KMS-11 (cell line): ENCODE results near the gene RPP21.
"Not testable (repeated sequence)": the region's sequence is repeated elsewhere in the genome, so short reads cannot be mapped to it uniquely, and the experiment has no call there.

Experiments used
- H2AFZ ChIP-seq: fragments of 200-600 bp; sonication (generic); 2 replicates; pipeline ENCODE4 v1.6.1; 2016; ENCODE audit warnings: antibody characterized with exemption, mixed run types, low read depth
- H3K27ac ChIP-seq: fragments of 200-600 bp; sonication (generic); 2 replicates; pipeline ENCODE4 v1.6.1; 2016; ENCODE audit warnings: mild to moderate bottlenecking, mixed run types
- H3K27me3 ChIP-seq: fragments of 200-600 bp; sonication (generic); 2 replicates; pipeline ENCODE4 v1.6.1; 2017; ENCODE audit warnings: mild to moderate bottlenecking, low read depth, mixed run types, moderate library complexity; ENCODE audit not compliant: insufficient read depth
- H3K36me3 ChIP-seq: fragments of 200-600 bp; sonication (generic); 2 replicates; pipeline ENCODE4 v1.6.1; 2017; ENCODE audit warnings: mild to moderate bottlenecking, mixed run types; ENCODE audit not compliant: insufficient read depth
- H3K4me1 ChIP-seq: fragments of 200-600 bp; sonication (generic); 2 replicates; pipeline ENCODE4 v1.6.1; 2016; ENCODE audit warnings: mild to moderate bottlenecking, low read depth, mixed run types; ENCODE audit not compliant: poor library complexity, severe bottlenecking
- H3K4me2 ChIP-seq: fragments of 200-600 bp; sonication (generic); 2 replicates; pipeline ENCODE4 v1.7.0; 2016; ENCODE audit warnings: mild to moderate bottlenecking, mixed run types
- H3K4me3 ChIP-seq: fragments of 200-600 bp; sonication (generic); IDR thresholded peaks from 2 replicates; pipeline ENCODE4 v1.6.1; 2017; ENCODE audit warnings: low read depth, low read length, mixed read lengths; ENCODE audit not compliant: insufficient read depth
- H3K79me2 ChIP-seq: fragments of 200-600 bp; sonication (generic); 2 replicates; pipeline ENCODE4 v1.6.1; 2016; ENCODE audit warnings: low read depth, mixed run types; ENCODE audit not compliant: insufficient read depth
- H3K9ac ChIP-seq: fragments of 200-600 bp; sonication (generic); 2 replicates; pipeline ENCODE4 v1.6.1; 2016; ENCODE audit warnings: mild to moderate bottlenecking, mixed run types
- H4K20me1 ChIP-seq: fragments of 200-600 bp; sonication (generic); 2 replicates; pipeline ENCODE4 v1.6.1; 2016; ENCODE audit warnings: mild to moderate bottlenecking, mixed run types; ENCODE audit not compliant: insufficient read depth
- TF ChIP-seq, protein P1 (sequence below): fragments of 200-600 bp; sonication (generic); conservative IDR thresholded peaks from 2 replicates; pipeline ENCODE4 v1.6.1; 2017; ENCODE audit warnings: low read depth, mild to moderate bottlenecking, antibody characterized with exemption, low read length, moderate library complexity, mixed read lengths

The RPP21 gene

DNA sequence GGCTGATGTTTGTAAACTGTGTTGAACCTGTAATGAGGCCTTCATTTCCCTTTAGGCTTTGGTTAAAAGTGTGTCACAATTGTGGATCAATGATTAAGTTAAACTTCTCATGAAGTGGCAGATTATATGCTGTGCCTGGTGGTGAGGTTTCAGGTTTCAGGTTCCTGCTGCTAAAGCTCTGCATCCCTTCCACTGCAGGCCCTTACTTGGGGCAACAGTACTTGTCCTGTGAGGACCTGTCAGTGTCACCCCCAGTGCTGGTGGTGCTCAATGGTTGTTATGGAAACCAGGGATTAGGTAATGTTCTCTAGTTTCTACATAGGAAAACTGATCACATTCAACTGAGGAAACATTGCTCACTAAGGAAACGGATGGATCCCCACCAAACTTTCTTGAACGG lies 18.5 kb downstream of the RPP21 start:
- H3K36me3 ChIP-seq = no peaks in the 10 kb centered on the region
- TF ChIP-seq, protein P1, sequence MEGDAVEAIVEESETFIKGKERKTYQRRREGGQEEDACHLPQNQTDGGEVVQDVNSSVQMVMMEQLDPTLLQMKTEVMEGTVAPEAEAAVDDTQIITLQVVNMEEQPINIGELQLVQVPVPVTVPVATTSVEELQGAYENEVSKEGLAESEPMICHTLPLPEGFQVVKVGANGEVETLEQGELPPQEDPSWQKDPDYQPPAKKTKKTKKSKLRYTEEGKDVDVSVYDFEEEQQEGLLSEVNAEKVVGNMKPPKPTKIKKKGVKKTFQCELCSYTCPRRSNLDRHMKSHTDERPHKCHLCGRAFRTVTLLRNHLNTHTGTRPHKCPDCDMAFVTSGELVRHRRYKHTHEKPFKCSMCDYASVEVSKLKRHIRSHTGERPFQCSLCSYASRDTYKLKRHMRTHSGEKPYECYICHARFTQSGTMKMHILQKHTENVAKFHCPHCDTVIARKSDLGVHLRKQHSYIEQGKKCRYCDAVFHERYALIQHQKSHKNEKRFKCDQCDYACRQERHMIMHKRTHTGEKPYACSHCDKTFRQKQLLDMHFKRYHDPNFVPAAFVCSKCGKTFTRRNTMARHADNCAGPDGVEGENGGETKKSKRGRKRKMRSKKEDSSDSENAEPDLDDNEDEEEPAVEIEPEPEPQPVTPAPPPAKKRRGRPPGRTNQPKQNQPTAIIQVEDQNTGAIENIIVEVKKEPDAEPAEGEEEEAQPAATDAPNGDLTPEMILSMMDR = no peak
- no peaks in the 10 kb centered on the region for H3K27me3 ChIP-seq

DNA sequence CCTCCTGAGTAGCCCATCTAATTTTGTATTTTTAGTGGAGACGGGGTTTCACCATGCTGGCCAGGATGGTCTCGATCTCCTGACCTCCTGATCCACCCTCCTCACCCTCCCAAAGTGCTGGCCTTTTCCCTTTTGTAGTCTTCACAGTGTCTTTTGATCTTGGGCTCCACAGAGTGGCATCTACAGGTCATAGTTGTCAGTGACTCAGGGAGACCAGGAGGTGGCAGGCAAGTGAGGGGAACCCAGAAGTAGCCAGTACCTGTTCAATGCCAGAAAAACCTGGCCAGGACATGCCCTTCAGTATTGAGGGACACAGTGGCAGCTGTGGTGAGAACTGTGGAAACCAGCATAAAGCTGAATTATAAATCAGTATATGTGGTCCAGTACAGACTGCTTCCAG lies 19.6 kb downstream of the RPP21 start:
- Histone ChIP-seq H3K4me3 (no peak overlapping the region), H2AFZ (no peak overlapping the region), H3K27me3 (no peaks in the 10 kb centered on the region), H3K9ac (no peak overlapping the region), H4K20me1 (no peaks in the 10 kb centered on the region), H3K79me2 (no peaks in the 10 kb centered on the region), H3K4me2 (no peak overlapping the region), H3K27ac (no peak overlapping the region), H3K36me3 (no peaks in the 10 kb centered on the region), H3K4me1 (peaks cover 3% of the 10 kb centered on the region)
- TF ChIP-seq, protein P1 = 0 out of 2 replicates have a peak, but pooled peaks have one; percentile 24

More for the DNA sequence above, 18.5 kb downstream of the RPP21 start:
- no peaks in the 10 kb centered on the region for H3K79me2 ChIP-seq
- H3K9ac ChIP-seq = no peak overlapping the region
- H3K4me2 ChIP-seq = no peak overlapping the region
- no peak overlapping the region for H3K4me3 ChIP-seq
- H4K20me1 ChIP-seq = no peaks in the 10 kb centered on the region
- no peak overlapping the region for H2AFZ ChIP-seq
- peaks cover 12% of the 10 kb centered on the region for H3K4me1 ChIP-seq
- H3K27ac ChIP-seq = no peak overlapping the region

DNA sequence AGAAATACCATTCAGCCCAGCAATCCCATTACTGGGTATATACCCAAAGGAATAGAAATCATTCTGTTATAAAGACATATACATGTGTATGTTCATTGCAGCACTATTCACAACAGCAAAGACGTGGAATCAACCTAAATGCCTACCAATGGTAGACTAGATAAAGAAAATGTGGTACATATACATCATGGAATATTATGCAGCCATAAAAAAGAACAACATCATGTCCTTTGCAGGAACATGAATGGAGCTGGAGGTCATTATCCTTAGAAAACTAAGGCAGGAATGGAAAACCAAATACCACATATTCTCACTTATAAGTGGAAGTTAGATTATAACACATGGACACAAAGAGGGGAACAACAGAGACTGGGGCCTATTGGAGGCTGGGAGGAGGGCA lies 24.3 kb downstream of the RPP21 start:
- not testable (repeated sequence) for H4K20me1 ChIP-seq, H3K4me1 ChIP-seq, H3K4me2 ChIP-seq, H3K36me3 ChIP-seq, H3K27ac ChIP-seq, H3K27me3 ChIP-seq, H3K9ac ChIP-seq, H3K79me2 ChIP-seq, H2AFZ ChIP-seq, H3K4me3 ChIP-seq

DNA sequence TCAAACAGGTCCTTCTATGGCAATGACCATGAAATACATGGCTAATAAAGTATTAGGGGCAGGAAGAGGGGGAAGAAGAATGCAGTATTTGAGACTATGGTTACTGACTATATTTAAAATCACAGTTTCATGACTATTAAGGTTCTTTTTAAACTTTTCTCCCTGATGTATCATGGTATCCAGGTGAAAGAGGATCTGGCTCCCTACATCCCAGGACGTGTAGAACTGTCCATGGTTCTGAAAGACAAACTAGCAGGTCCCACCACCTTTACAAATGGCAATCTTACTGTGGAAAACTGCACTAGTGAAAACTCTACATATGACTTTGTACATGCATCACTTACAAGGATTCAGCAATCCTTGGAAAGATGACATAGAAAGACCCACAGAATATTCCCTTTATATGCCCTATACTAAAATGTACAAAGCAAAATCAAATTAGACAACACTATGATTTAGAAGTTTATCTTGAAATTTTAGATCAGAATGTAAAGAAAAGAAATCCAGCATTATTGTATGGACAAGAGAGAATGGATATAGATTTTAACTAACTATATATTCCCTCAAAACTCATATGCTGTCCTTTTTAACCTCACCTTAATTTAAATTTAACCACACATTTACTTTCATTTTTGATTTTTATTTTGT lies 33.5 kb downstream of the RPP21 start:
- no peaks in the 10 kb centered on the region for H3K36me3 ChIP-seq
- H3K4me2 ChIP-seq = no peak overlapping the region
- no peaks in the 10 kb centered on the region for H3K4me1 ChIP-seq
- H2AFZ ChIP-seq = no peak overlapping the region
- H3K79me2 ChIP-seq = no peaks in the 10 kb centered on the region
- H4K20me1 ChIP-seq = no peaks in the 10 kb centered on the region
- H3K4me3 ChIP-seq = no peak overlapping the region
- no peaks in the 10 kb centered on the region for H3K27me3 ChIP-seq
- TF ChIP-seq, protein P1 = no peak
- H3K9ac ChIP-seq = no peak overlapping the region
- H3K27ac ChIP-seq = no peak overlapping the region

DNA sequence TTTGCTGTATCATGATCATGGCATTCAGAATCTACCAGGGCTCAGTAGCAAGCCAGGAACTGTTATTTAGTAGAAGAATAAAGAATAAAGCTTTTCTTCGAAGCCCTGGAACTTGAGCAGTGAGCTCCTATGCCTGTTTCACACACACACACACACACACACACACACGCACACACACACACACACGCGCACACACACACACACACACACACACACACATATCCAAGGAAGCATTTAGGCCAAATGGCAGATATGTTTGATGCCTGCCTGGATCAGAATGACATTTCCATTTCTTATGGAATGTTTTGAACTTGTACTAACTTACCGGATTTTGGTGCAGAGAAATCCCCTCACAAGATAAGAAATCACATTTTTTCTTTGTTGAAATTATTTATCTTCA lies 35.5 kb downstream of the RPP21 start:
- Histone ChIP-seq H3K36me3 (no peaks in the 10 kb centered on the region), H3K9ac (no peak overlapping the region), H3K4me1 (no peaks in the 10 kb centered on the region), H3K4me2 (no peak overlapping the region), H2AFZ (no peak overlapping the region), H4K20me1 (no peaks in the 10 kb centered on the region), H3K27me3 (no peaks in the 10 kb centered on the region), H3K4me3 (no peak overlapping the region), H3K79me2 (no peaks in the 10 kb centered on the region), H3K27ac (no peak overlapping the region)
- TF ChIP-seq, protein P1 = no peak
